ENCODE data around the gene NOL4L.

NOL4L gene

DNA sequence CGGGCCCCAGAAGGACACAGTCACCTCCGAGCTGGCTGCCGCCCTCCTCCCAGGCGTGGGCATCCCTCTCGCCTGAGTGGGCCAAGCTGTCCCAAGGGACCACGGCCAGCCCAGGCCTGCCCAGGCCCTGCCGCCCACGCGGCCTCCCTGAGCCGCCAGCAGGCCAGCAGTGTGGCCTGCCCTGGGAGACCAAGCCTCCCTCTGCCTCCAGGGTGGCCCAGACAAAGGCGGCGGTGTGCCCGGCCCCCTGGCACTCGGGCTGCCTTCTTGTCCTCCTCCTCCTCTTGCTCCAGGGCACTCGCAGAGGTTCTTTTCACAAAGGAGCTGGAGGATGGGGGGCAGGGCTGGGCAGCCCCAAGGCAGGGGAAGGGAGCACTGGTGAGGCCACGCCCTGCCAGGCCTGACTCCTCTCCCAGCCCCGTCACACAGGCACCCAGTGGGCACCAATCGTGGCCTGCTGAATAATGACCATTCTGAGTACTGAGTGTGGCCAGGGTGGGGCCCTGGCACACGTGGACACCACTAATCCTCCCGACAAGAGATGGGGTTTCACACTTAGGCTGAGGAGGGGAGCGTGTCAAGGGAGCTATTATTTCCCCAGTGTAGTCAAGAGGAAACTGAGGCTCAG is 25.3 kb downstream of the NOL4L start:
- TF ChIP-seq, protein P1, sequence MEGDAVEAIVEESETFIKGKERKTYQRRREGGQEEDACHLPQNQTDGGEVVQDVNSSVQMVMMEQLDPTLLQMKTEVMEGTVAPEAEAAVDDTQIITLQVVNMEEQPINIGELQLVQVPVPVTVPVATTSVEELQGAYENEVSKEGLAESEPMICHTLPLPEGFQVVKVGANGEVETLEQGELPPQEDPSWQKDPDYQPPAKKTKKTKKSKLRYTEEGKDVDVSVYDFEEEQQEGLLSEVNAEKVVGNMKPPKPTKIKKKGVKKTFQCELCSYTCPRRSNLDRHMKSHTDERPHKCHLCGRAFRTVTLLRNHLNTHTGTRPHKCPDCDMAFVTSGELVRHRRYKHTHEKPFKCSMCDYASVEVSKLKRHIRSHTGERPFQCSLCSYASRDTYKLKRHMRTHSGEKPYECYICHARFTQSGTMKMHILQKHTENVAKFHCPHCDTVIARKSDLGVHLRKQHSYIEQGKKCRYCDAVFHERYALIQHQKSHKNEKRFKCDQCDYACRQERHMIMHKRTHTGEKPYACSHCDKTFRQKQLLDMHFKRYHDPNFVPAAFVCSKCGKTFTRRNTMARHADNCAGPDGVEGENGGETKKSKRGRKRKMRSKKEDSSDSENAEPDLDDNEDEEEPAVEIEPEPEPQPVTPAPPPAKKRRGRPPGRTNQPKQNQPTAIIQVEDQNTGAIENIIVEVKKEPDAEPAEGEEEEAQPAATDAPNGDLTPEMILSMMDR (conservative IDR thresholded peaks at IDR 0.05; ENCODE audit: low read depth, low read length) = no peak
- no peak overlapping the region for H3K4me3 ChIP-seq (ENCODE audit: low read length)
- no peak for DNase-seq (ENCODE audit: low read depth)

DNA sequence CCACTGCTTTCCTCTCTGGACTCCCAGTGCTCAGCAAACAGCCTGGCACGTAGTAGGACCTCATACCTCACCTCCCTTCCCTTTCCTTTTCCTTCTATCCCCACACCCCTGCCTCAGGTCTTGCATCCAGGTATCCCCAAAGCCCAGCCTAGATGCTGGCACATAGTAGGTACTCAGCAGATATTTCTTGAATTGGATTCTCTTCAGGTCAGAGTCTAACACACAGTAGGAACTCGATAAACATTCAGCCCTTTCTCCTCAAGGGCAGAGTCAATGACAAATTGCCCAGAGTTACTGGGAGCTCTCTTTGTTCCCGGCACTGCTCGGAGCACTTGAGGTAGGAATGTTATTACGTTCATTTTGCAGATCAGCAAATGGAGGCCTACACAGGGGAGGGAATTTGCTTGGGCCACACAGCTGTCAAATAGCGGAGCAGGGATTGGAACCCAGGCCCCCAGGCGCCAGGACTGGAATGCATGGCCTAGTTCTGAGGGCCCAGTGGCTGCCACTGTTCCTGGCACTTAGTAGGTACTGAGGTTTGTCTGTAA is 25.9 kb downstream of the NOL4L start:
- TF ChIP-seq, protein P1 (conservative IDR thresholded peaks at IDR 0.05; ENCODE audit: low read depth, low read length) = no peak
- H3K4me3 ChIP-seq (ENCODE audit: low read length) = no peak overlapping the region
- DNase-seq (ENCODE audit: low read depth) = no peak

GRCh38 chr20:32558526-32558925 is 26.6 kb downstream of the NOL4L start:
- TF ChIP-seq, protein P1 (conservative IDR thresholded peaks at IDR 0.05; ENCODE audit: low read depth, low read length) = no peak

DNA sequence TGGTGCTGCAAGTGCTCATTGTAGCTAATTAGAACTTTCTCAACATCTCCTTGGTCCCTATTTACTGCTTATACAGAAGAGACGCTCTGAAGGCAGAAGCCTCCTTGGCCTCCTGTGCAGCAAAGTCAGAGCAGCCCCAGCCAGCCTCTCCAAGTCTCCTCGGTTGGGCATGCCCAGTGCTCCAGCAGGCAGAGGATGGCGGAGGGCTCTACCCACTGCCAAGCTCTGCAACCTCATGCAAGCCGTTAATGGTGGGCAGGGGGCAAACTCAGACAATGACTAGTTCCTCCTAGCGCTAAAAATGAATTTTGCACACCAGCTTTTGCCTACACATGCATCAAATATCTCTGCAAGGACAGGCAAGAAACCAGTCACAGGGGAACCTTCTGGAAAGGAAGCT is 27.8 kb downstream of the NOL4L start:
- TF ChIP-seq, protein P1 (conservative IDR thresholded peaks at IDR 0.05; ENCODE audit: low read depth, low read length) = no peak
- no peak for DNase-seq (ENCODE audit: low read depth)
- no peak overlapping the region for H3K4me3 ChIP-seq (ENCODE audit: low read length)

More at GRCh38 chr20:32558526-32558925, 26.6 kb downstream of the NOL4L start:
- no peak overlapping the region for H3K4me3 ChIP-seq (ENCODE audit: low read length)
- no peak for DNase-seq (ENCODE audit: low read depth)

DNA sequence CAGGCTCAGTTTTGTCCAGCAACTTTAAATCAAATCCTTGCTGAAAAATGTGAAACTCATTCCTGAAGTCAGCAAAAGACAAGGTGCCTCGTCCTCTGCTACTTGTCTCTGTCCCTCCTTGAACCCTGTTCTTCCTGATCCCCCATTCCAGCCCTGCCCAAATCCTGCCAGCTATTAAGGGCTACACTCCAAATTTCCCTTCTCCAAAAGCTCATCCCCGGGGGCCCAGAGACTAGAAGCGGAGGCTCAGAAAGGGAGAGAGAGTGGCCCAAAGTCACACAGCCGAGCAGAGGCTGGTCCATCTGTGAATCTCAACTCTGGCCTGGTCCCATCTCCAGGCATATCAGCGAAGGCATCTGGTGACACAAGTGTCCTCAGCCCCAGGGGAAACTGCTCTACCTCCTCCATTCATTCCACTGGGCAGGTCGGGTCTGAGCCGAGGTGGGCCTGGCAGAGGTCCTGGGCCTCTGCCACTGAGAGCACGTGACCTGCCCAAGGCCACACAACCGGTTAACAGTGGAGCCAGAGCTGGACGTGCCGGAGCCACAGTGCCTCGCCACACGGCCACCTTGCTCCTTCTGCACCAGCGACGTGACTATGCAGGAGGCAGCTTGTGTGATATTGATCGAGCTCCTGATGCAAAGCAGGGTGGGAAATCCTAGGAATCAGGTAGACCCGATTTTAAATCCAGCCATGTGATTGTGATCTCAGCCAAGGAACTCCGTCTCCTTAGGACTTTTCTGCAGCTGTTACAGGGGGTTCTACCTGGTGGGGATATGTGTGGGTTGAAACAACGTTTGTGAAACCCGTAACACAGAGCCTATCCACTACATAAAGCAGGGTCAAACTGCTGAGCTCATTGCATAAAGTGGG is 28.6 kb downstream of the NOL4L start:
- TF ChIP-seq, protein P1 (conservative IDR thresholded peaks at IDR 0.05; ENCODE audit: low read depth, low read length) = no peak
- DNase-seq (ENCODE audit: low read depth) = no peak
- H3K4me3 ChIP-seq (ENCODE audit: low read length) = no peak overlapping the region

- TF ChIP-seq, protein P1 (conservative IDR thresholded peaks at IDR 0.05; ENCODE audit: low read depth, low read length) = no peak
- no peak overlapping the region for H3K4me3 ChIP-seq (ENCODE audit: low read length)
- DNase-seq (ENCODE audit: low read depth) = no peak
Measured at GRCh38 chr20:32555584-32555983, 29.5 kb downstream of the NOL4L start.
